ENCODE measurements around the gene KRTAP4-12. TPM values are rescaled to one million over a fixed set of nuclear protein-coding genes. Genes with fewer than 3 reads are reported as not detected.
"Not testable (repeated sequence)": the region's sequence is repeated elsewhere in the genome, so short reads cannot be mapped to it uniquely, and the experiment has no call there.

The KRTAP4-12 gene
- total RNA-seq, 1 experiment from 2014 or later: not detected

GRCh38 chr17:41118721-41119120, 5.3 kb downstream of the KRTAP4-12 start:
- Histone ChIP-seq H2AFZ (no peak overlapping the region), H3K4me1 (replicated peaks; ENCODE audit: insufficient read depth) (no peaks in the 10 kb centered on the region; the same call in 1 of the 2 replicates), H3K4me2 (no peak overlapping the region), H3K4me3 (no peak overlapping the region), H3K9me2 (ENCODE audit: insufficient read depth) (no peaks in the 10 kb centered on the region), H3K27me3 (ENCODE audit: insufficient read depth, low read depth) (no peaks in the 10 kb centered on the region), H3K9me3 (ENCODE audit: insufficient read depth, low read depth) (0 out of 2 replicates have a peak, but pooled peaks cover 3% of the 10 kb centered on the region), H3K79me2 (ENCODE audit: low read depth) (no peaks in the 10 kb centered on the region), H3K27ac (no peak overlapping the region), H3K36me3 (ENCODE audit: low read depth) (no peaks in the 10 kb centered on the region), H3F3A (ENCODE audit: insufficient read depth, low read depth) (no peaks in the 10 kb centered on the region), H4K20me1 (ENCODE audit: insufficient read depth) (no peaks in the 10 kb centered on the region)
- TF ChIP-seq CTCF (conservative IDR thresholded peaks at IDR 0.05) (no peak), EZH2 (IDR thresholded peaks at IDR 0.05; ENCODE audit: low read depth) (no peak)
- ChIA-PET CTCF (no interaction called here), POLR2A (ENCODE audit: unreplicated experiment) (no interaction called here)
- no peak for DNase-seq
- intact Hi-C loops (cut with micrococcal nuclease; ENCODE audit: unreplicated experiment): no loop called here
- no TSS peak for BruUV-seq (replicated peaks)

- H3K27ac ChIP-seq; H2AFZ ChIP-seq; POLR2A ChIA-PET (ENCODE audit: unreplicated experiment); BruUV-seq (replicated peaks); H3K4me2 ChIP-seq; H4K20me1 ChIP-seq (ENCODE audit: insufficient read depth); H3K27me3 ChIP-seq (ENCODE audit: insufficient read depth, low read depth); H3F3A ChIP-seq (ENCODE audit: insufficient read depth, low read depth); DNase-seq; H3K79me2 ChIP-seq (ENCODE audit: low read depth); intact Hi-C loops (cut with micrococcal nuclease; ENCODE audit: unreplicated experiment); H3K36me3 ChIP-seq (ENCODE audit: low read depth); H3K9me3 ChIP-seq (ENCODE audit: insufficient read depth, low read depth); H3K4me1 ChIP-seq (replicated peaks; ENCODE audit: insufficient read depth); H3K9me2 ChIP-seq (ENCODE audit: insufficient read depth); CTCF ChIA-PET; H3K4me3 ChIP-seq: not testable (repeated sequence)
Observed at GRCh38 chr17:41117846-41118386, 6.1 kb downstream of the KRTAP4-12 start, which contains the start of gene KRTAP4-11. Gene KRTAP4-11 (minus strand): TSS chr17:41118373. CDS start chr17:41118315, 58 bp downstream.

DNA sequence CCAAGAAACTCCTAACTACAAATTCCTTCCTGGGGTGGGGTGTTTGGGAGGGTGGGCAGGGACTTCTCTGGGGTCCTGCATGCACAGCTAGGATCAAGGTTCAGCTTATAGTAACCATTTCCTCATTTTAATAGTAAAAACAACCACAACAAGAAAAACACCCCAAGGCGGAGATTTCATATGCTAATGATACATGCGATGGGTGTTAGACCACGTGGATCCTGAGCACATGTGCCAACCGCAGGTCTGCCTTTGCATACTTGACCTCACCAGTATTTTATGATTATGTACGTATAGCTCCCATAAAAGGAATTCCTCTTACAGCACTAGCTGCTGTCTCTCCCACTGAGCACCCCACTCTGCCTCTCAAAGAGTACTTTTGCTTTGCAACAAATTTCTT, 7.7 kb downstream of the KRTAP4-12 start:
- CTCF ChIA-PET: interaction anchor here (0.6 kb wide), 1 partner anchor 428 kb away, joined by 3 read pairs; no protein-coding TSS in a partner anchor
- TF ChIP-seq CTCF (conservative IDR thresholded peaks at IDR 0.05) (no peak), EZH2 (IDR thresholded peaks at IDR 0.05; ENCODE audit: low read depth) (no peak)
- no TSS peak for BruUV-seq (replicated peaks)

More for the DNA sequence above, 7.7 kb downstream of the KRTAP4-12 start:
- Histone ChIP-seq H2AFZ (no peak overlapping the region), H3K4me3 (no peak overlapping the region), H3K79me2 (ENCODE audit: low read depth) (no peaks in the 10 kb centered on the region), H3K9me2 (ENCODE audit: insufficient read depth) (no peaks in the 10 kb centered on the region), H3F3A (ENCODE audit: insufficient read depth, low read depth) (no peaks in the 10 kb centered on the region), H3K4me1 (replicated peaks; ENCODE audit: insufficient read depth) (no peaks in the 10 kb centered on the region), H3K27ac (no peak overlapping the region), H3K36me3 (ENCODE audit: low read depth) (no peaks in the 10 kb centered on the region), H3K9me3 (ENCODE audit: insufficient read depth, low read depth) (peaks cover 8% of the 10 kb centered on the region), H3K4me2 (no peak overlapping the region), H4K20me1 (ENCODE audit: insufficient read depth) (no peaks in the 10 kb centered on the region), H3K27me3 (ENCODE audit: insufficient read depth, low read depth) (no peaks in the 10 kb centered on the region)
- no peak for DNase-seq
- POLR2A ChIA-PET (ENCODE audit: unreplicated experiment): no interaction called here
- intact Hi-C loops (cut with micrococcal nuclease; ENCODE audit: unreplicated experiment): no loop called here
